Memory B cell (primary cell): Measurements from ENCODE around the gene PLB1.
"Not testable (repeated sequence)": the region's sequence is repeated elsewhere in the genome, so short reads cannot be mapped to it uniquely, and the experiment has no call there.

Experiments
- ATAC-seq: fragments of 150-1000 bp; cut with Tn5 transposase; 2 replicates; pipeline ENCODE4 v1.10.0; 2021; ENCODE audit warnings: low read depth, mild to moderate bottlenecking, moderate library complexity
- DNase-seq, 2 donors: peaks; one replicate each; pipeline ENCODE4 v3.0.0; 2022; ENCODE audit warnings: low spot score in 2 of 2
- H3K27ac Mint-ChIP-seq: one replicate; pipeline ENCODE4 v1.8.0; 2022; ENCODE audit warnings: mild to moderate bottlenecking, moderate library complexity, mixed read lengths
- H3K27me3 Mint-ChIP-seq: one replicate; pipeline ENCODE4 v1.8.0; 2022; ENCODE audit warnings: mixed read lengths
- H3K36me3 Mint-ChIP-seq: one replicate; pipeline ENCODE4 v1.8.0; 2022; ENCODE audit warnings: mild to moderate bottlenecking, mixed read lengths
- H3K4me1 Mint-ChIP-seq: one replicate; pipeline ENCODE4 v1.8.0; 2022; ENCODE audit warnings: mixed read lengths
- H3K4me3 Mint-ChIP-seq: one replicate; pipeline ENCODE4 v1.8.0; 2022; ENCODE audit warnings: mild to moderate bottlenecking, moderate library complexity, mixed read lengths
- H3K9me3 Mint-ChIP-seq: one replicate; pipeline ENCODE4 v1.8.0; 2022; ENCODE audit warnings: mixed read lengths

PLB1 gene

GRCh38 chr2:28454016-28454930, 41.6 kb upstream of the PLB1 start:
- H3K27me3 Mint-ChIP-seq: peaks cover 6% of the 10 kb centered on the region
- H3K9me3 Mint-ChIP-seq: no peaks in the 10 kb centered on the region
- no peak overlapping the region for H3K4me3 Mint-ChIP-seq
- H3K36me3 Mint-ChIP-seq: no peaks in the 10 kb centered on the region
- DNase-seq (no peak), ATAC-seq (no peak)
- H3K27ac Mint-ChIP-seq: no peak overlapping the region
- no peaks in the 10 kb centered on the region for H3K4me1 Mint-ChIP-seq

DNA sequence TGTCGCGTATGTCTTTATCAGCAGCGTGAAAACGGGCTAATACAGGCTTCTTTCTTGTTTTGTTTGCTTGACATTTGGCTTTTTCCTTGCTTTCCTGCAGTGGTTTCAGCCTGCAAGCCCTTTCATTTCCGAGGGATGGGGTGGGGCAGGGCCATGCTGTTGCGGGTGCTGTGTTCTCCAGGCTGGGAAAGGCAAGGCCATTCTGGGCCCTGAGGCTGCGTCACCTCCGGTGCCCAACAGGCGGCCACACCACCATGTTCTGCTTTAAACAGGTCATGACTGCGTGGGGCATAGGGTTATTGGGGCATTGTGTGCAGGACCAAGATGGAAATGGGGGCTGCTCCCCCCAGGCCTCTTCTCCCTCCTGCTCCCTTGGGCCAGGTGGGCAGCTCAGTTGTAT, 38.6 kb upstream of the PLB1 start:
- H3K4me1 Mint-ChIP-seq: no peaks in the 10 kb centered on the region
- DNase-seq (no peak), ATAC-seq (no peak)
- peaks cover 2% of the 10 kb centered on the region for H3K9me3 Mint-ChIP-seq
- H3K27me3 Mint-ChIP-seq: peaks cover 3% of the 10 kb centered on the region
- no peaks in the 10 kb centered on the region for H3K36me3 Mint-ChIP-seq
- no peak overlapping the region for H3K27ac Mint-ChIP-seq
- H3K4me3 Mint-ChIP-seq: no peak overlapping the region

- no peak for DNase-seq
- no peak for ATAC-seq
- H3K27ac Mint-ChIP-seq: no peak overlapping the region
- no peak overlapping the region for H3K4me3 Mint-ChIP-seq
- H3K4me1 Mint-ChIP-seq: no peaks in the 10 kb centered on the region
- H3K27me3 Mint-ChIP-seq: peaks cover 7% of the 10 kb centered on the region
- peaks cover 5% of the 10 kb centered on the region for H3K9me3 Mint-ChIP-seq
- no peaks in the 10 kb centered on the region for H3K36me3 Mint-ChIP-seq
Measured at GRCh38 chr2:28461056-28461455, 34.8 kb upstream of the PLB1 start.

DNA sequence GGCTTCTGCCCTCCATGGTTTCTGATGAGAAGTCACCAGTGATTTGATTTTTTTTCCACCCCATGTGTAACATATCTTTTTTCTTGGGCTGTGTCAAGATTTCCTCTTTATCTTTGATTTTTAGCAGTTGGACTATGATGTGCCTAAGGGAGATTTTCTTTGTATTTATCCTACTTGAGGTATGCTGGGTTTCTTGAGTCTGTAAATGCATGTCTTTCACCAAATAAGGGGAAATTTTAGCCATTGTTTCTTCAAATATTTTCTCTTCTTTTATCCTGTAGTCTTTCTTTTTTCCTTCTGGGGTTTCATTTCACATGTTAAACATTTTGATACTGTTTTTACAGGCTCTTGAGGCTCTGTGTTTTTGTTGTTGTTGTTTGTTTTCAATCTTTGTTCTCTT, 33.7 kb upstream of the PLB1 start:
- Mint-ChIP-seq H3K27me3 (peaks cover 7% of the 10 kb centered on the region), H3K36me3 (no peaks in the 10 kb centered on the region), H3K4me1 (no peaks in the 10 kb centered on the region), H3K9me3 (peaks cover 5% of the 10 kb centered on the region), H3K27ac (no peak overlapping the region), H3K4me3 (no peak overlapping the region)
- no peak for ATAC-seq
- DNase-seq: no peak

GRCh38 chr2:28463211-28463816, 32.5 kb upstream of the PLB1 start:
- no peak for DNase-seq
- ATAC-seq: no peak
- no peak overlapping the region for H3K27ac Mint-ChIP-seq
- peaks cover 10% of the 10 kb centered on the region for H3K27me3 Mint-ChIP-seq
- H3K9me3 Mint-ChIP-seq: peaks cover 5% of the 10 kb centered on the region
- no peak overlapping the region for H3K4me3 Mint-ChIP-seq
- no peaks in the 10 kb centered on the region for H3K4me1 Mint-ChIP-seq
- H3K36me3 Mint-ChIP-seq: no peaks in the 10 kb centered on the region

GRCh38 chr2:28463893-28464292, 32.0 kb upstream of the PLB1 start:
- ATAC-seq: no peak
- Mint-ChIP-seq H3K4me3 (no peak overlapping the region), H3K36me3 (no peaks in the 10 kb centered on the region), H3K4me1 (no peaks in the 10 kb centered on the region), H3K9me3 (peaks cover 5% of the 10 kb centered on the region), H3K27me3 (peaks cover 11% of the 10 kb centered on the region), H3K27ac (no peak overlapping the region)
- DNase-seq: no peak

- no peak for ATAC-seq
- H3K27me3 Mint-ChIP-seq: peaks cover 11% of the 10 kb centered on the region
- peaks cover 3% of the 10 kb centered on the region for H3K4me1 Mint-ChIP-seq
- no peak overlapping the region for H3K4me3 Mint-ChIP-seq
- H3K9me3 Mint-ChIP-seq: peaks cover 5% of the 10 kb centered on the region
- DNase-seq: no peak
- H3K36me3 Mint-ChIP-seq: no peaks in the 10 kb centered on the region
- no peak overlapping the region for H3K27ac Mint-ChIP-seq
Measured at GRCh38 chr2:28465148-28465885, 30.5 kb upstream of the PLB1 start.

- no peak overlapping the region for H3K4me3 Mint-ChIP-seq
- no peaks in the 10 kb centered on the region for H3K9me3 Mint-ChIP-seq
- peaks cover 8% of the 10 kb centered on the region for H3K4me1 Mint-ChIP-seq
- no peak for DNase-seq
- no peak overlapping the region for H3K27ac Mint-ChIP-seq
- peaks cover 10% of the 10 kb centered on the region for H3K27me3 Mint-ChIP-seq
- no peaks in the 10 kb centered on the region for H3K36me3 Mint-ChIP-seq
- no peak for ATAC-seq
Measured at GRCh38 chr2:28469304-28469703, 26.6 kb upstream of the PLB1 start.

GRCh38 chr2:28469947-28470535, 25.8 kb upstream of the PLB1 start:
- H3K27ac Mint-ChIP-seq: no peak overlapping the region
- H3K4me1 Mint-ChIP-seq: peaks cover 8% of the 10 kb centered on the region
- ATAC-seq (no peak), DNase-seq (no peak)
- no peaks in the 10 kb centered on the region for H3K36me3 Mint-ChIP-seq
- no peak overlapping the region for H3K4me3 Mint-ChIP-seq
- peaks cover 13% of the 10 kb centered on the region for H3K27me3 Mint-ChIP-seq
- peaks cover under 1% of the 10 kb centered on the region for H3K9me3 Mint-ChIP-seq

DNA sequence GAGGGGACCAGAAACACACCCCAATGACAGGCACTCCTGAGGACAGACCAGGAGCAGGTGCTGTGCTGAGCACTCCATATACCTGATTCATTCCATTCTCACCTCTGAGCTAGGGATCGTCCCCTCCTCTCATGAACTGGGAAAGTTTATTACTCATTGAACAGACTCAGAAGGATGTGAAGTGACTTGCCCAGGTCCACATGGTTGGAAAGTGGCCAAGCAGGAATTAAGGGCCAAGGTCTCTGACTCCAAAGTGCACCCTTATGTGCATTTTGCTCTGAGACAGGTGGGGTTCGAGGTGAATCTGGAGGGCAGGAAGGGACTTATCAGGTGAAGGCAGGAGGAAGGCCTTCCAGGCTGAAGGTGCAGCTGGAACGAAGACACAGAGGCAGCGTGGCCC, 25.1 kb upstream of the PLB1 start:
- no peak for DNase-seq
- H3K9me3 Mint-ChIP-seq: peaks cover 1% of the 10 kb centered on the region
- H3K27me3 Mint-ChIP-seq: peaks cover 19% of the 10 kb centered on the region
- no peaks in the 10 kb centered on the region for H3K36me3 Mint-ChIP-seq
- ATAC-seq: no peak
- H3K4me1 Mint-ChIP-seq: peaks cover 8% of the 10 kb centered on the region
- H3K4me3 Mint-ChIP-seq: no peak overlapping the region
- no peak overlapping the region for H3K27ac Mint-ChIP-seq

- Mint-ChIP-seq H3K36me3 (no peaks in the 10 kb centered on the region), H3K4me3 (no peak overlapping the region), H3K27me3 (peaks cover 19% of the 10 kb centered on the region), H3K27ac (no peak overlapping the region), H3K9me3 (peaks cover 1% of the 10 kb centered on the region), H3K4me1 (peaks cover 8% of the 10 kb centered on the region)
- DNase-seq: no peak
- ATAC-seq: no peak
Measured at GRCh38 chr2:28471214-28471613, 24.6 kb upstream of the PLB1 start.

DNA sequence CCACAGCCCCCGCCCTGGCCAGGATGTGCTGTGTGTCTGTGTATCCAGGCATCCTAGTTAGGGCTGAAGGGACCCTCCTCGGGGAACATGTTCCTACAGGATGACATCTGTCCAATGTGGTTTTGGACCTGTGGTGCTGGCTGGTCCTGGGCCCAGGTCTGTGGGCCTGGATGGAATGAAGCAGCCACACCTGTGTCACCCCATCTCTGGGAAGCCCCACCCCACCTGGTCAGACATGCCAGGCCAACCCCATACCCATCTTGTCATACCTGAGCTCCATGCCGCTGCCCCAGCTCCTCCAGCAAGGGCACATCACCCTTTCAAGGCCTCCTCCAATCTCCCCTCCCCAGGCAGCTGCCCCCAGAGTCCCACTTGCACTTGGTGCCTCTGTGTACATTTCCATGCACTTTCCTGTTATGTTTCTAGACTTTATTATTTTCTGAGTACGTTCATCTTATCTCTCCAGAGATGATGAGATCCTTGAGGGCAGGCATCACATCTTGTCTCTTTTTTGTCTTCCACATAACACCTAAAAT, 24.1 kb upstream of the PLB1 start:
- Mint-ChIP-seq H3K36me3 (no peaks in the 10 kb centered on the region), H3K27me3 (peaks cover 22% of the 10 kb centered on the region), H3K27ac (no peak overlapping the region), H3K4me1 (peaks cover 8% of the 10 kb centered on the region), H3K4me3 (no peak overlapping the region), H3K9me3 (peaks cover 1% of the 10 kb centered on the region)
- no peak for ATAC-seq
- no peak for DNase-seq

- not testable (repeated sequence) for H3K4me1 Mint-ChIP-seq, H3K4me3 Mint-ChIP-seq, DNase-seq, H3K36me3 Mint-ChIP-seq, H3K9me3 Mint-ChIP-seq, H3K27ac Mint-ChIP-seq, ATAC-seq
- peaks cover 22% of the 10 kb centered on the region for H3K27me3 Mint-ChIP-seq
Measured at GRCh38 chr2:28472641-28473040, 23.2 kb upstream of the PLB1 start.
